ENCODE data around the gene ACTG1.

Gene ACTG1

GRCh38 chr17:81546906-81547613 lies 34.5 kb upstream of the ACTG1 start:
- peaks cover 6% of the 10 kb centered on the region for H3K4me1 ChIP-seq (ENCODE audit: low read depth, poor library complexity, severe bottlenecking)
- H3K4me3 ChIP-seq (IDR thresholded peaks at IDR 0.05; ENCODE audit: insufficient read depth, low read depth, low read length) = no peak overlapping the region
- no peak overlapping the region for H2AFZ ChIP-seq (ENCODE audit: low read depth)
- no peaks in the 10 kb centered on the region for H4K20me1 ChIP-seq (ENCODE audit: insufficient read depth)
- H3K4me2 ChIP-seq = no peak overlapping the region
- H3K9ac ChIP-seq = no peak overlapping the region
- peaks cover 20% of the 10 kb centered on the region for H3K79me2 ChIP-seq (ENCODE audit: insufficient read depth, low read depth)
- H3K27ac ChIP-seq = no peak overlapping the region
- no peak for TF ChIP-seq CTCF (conservative IDR thresholded peaks at IDR 0.05; ENCODE audit: low read depth, low read length)
- H3K27me3 ChIP-seq (ENCODE audit: insufficient read depth, low read depth) = no peaks in the 10 kb centered on the region
- no peaks in the 10 kb centered on the region; the same call in 1 of the 2 replicates for H3K36me3 ChIP-seq (ENCODE audit: insufficient read depth)

- Histone ChIP-seq H3K4me1 (ENCODE audit: low read depth, poor library complexity, severe bottlenecking) (no peaks in the 10 kb centered on the region), H3K4me2 (no peak overlapping the region), H3K27me3 (ENCODE audit: insufficient read depth, low read depth) (no peaks in the 10 kb centered on the region), H2AFZ (ENCODE audit: low read depth) (no peak overlapping the region), H3K27ac (no peak overlapping the region), H3K4me3 (IDR thresholded peaks at IDR 0.05; ENCODE audit: insufficient read depth, low read depth, low read length) (no peak overlapping the region), H4K20me1 (ENCODE audit: insufficient read depth) (no peaks in the 10 kb centered on the region), H3K79me2 (ENCODE audit: insufficient read depth, low read depth) (peaks cover 6% of the 10 kb centered on the region; the same call in 1 of the 2 replicates), H3K9ac (no peak overlapping the region), H3K36me3 (ENCODE audit: insufficient read depth) (no peaks in the 10 kb centered on the region; the same call in 1 of the 2 replicates)
- no peak for TF ChIP-seq CTCF (conservative IDR thresholded peaks at IDR 0.05; ENCODE audit: low read depth, low read length)
Observed at GRCh38 chr17:81545160-81545949, 32.8 kb upstream of the ACTG1 start.

GRCh38 chr17:81544281-81544974 lies 31.8 kb upstream of the ACTG1 start:
- H3K79me2 ChIP-seq (ENCODE audit: insufficient read depth, low read depth) = no peaks in the 10 kb centered on the region; the same call in 1 of the 2 replicates
- no peak overlapping the region for H3K4me2 ChIP-seq
- no peak overlapping the region for H2AFZ ChIP-seq (ENCODE audit: low read depth)
- H3K36me3 ChIP-seq (ENCODE audit: insufficient read depth) = no peaks in the 10 kb centered on the region; the same call in 1 of the 2 replicates
- H3K27ac ChIP-seq = no peak overlapping the region
- no peak overlapping the region for H3K4me3 ChIP-seq (IDR thresholded peaks at IDR 0.05; ENCODE audit: insufficient read depth, low read depth, low read length)
- H3K9ac ChIP-seq = no peak overlapping the region
- H4K20me1 ChIP-seq (ENCODE audit: insufficient read depth) = no peaks in the 10 kb centered on the region
- H3K27me3 ChIP-seq (ENCODE audit: insufficient read depth, low read depth) = no peaks in the 10 kb centered on the region
- TF ChIP-seq CTCF (conservative IDR thresholded peaks at IDR 0.05; ENCODE audit: low read depth, low read length) = no peak
- no peaks in the 10 kb centered on the region for H3K4me1 ChIP-seq (ENCODE audit: low read depth, poor library complexity, severe bottlenecking)

GRCh38 chr17:81543756-81544155 lies 31.2 kb upstream of the ACTG1 start:
- TF ChIP-seq CTCF (conservative IDR thresholded peaks at IDR 0.05; ENCODE audit: low read depth, low read length) = no peak
- no peak overlapping the region for H3K4me2 ChIP-seq
- no peaks in the 10 kb centered on the region; the same call in 1 of the 2 replicates for H3K36me3 ChIP-seq (ENCODE audit: insufficient read depth)
- no peaks in the 10 kb centered on the region for H3K79me2 ChIP-seq (ENCODE audit: insufficient read depth, low read depth)
- H3K4me1 ChIP-seq (ENCODE audit: low read depth, poor library complexity, severe bottlenecking) = no peaks in the 10 kb centered on the region
- H3K27me3 ChIP-seq (ENCODE audit: insufficient read depth, low read depth) = no peaks in the 10 kb centered on the region
- no peaks in the 10 kb centered on the region for H4K20me1 ChIP-seq (ENCODE audit: insufficient read depth)
- H2AFZ ChIP-seq (ENCODE audit: low read depth) = no peak overlapping the region
- H3K4me3 ChIP-seq (IDR thresholded peaks at IDR 0.05; ENCODE audit: insufficient read depth, low read depth, low read length) = no peak overlapping the region
- H3K9ac ChIP-seq = no peak overlapping the region
- no peak overlapping the region for H3K27ac ChIP-seq

Measured in KMS-11 (cell line).